ENCODE measurements around the gene PLA2G4A.

The PLA2G4A gene

DNA sequence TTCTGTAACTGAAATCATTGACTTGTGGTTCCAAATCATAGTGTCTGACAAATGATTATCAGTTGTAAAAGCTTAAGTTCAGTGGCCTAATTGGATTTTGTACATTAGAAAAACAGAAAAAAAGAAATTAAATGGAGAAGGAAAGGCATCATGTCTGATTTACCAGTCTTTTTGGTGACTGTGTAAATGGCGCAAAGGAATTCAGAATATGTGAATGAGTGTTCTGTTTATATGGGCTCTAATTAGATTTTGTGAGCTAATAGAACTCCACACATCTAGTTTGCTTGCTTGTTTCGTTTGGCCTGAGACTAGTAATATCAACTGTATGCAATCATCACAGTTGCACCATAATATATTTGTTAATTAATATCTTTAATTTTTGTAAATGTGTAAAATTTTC is 151.7 kb downstream of the PLA2G4A start:
- Mint-ChIP-seq H3K9me3 (ENCODE audit: low read depth) (no peaks in the 10 kb centered on the region), H3K4me3 (no peak overlapping the region), H3K4me1 (ENCODE audit: low read depth) (no peaks in the 10 kb centered on the region), H3K36me3 (no peaks in the 10 kb centered on the region), H3K27me3 (no peaks in the 10 kb centered on the region), H3K27ac (no peak overlapping the region)

DNA sequence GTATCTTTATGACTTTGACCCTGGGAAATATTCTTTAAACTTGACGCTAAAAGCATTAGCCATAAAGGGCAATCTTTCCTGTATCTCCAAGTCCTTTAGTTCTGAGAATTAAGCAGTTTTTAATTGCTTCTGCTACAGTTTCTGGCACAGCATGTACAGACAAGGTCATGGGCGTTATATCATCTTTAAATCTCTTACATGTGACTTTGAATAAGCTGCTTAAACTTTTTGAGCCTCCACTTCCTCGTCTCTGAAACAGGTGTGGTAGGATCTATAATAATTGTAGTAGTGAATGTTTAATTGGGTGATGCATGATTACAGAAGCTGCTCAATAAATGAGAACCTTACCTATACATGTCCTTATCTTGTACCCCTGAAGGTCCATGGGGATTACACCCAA is 153.4 kb downstream of the PLA2G4A start:
- no peaks in the 10 kb centered on the region for H3K4me1 Mint-ChIP-seq (ENCODE audit: low read depth)
- no peak overlapping the region for H3K27ac Mint-ChIP-seq
- H3K9me3 Mint-ChIP-seq (ENCODE audit: low read depth) = no peaks in the 10 kb centered on the region
- H3K27me3 Mint-ChIP-seq = peaks cover 2% of the 10 kb centered on the region
- H3K4me3 Mint-ChIP-seq = no peak overlapping the region
- no peaks in the 10 kb centered on the region for H3K36me3 Mint-ChIP-seq

DNA sequence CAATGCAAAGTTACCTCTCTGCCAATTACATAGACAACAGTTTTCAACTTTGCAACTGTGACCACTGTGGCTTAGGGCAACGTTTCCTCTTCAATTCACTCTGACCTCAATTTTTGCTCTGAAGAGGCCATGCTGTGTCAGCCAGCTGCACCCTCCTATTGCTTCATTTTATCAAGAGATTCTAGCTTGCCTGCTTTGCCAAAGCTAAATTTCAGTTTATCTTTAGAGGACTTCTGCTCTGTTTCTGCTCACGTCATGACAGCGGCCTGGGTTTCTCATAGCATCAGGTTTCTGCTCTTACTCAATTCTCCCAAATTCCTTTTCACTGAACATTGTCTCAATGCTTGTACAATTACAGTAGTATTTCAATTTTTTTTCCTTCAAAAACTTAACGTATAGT is 154.6 kb downstream of the PLA2G4A start:
- Mint-ChIP-seq H3K27ac (no peak overlapping the region), H3K9me3 (ENCODE audit: low read depth) (no peaks in the 10 kb centered on the region), H3K4me3 (no peak overlapping the region), H3K4me1 (ENCODE audit: low read depth) (no peaks in the 10 kb centered on the region), H3K36me3 (no peaks in the 10 kb centered on the region), H3K27me3 (peaks cover 2% of the 10 kb centered on the region)

DNA sequence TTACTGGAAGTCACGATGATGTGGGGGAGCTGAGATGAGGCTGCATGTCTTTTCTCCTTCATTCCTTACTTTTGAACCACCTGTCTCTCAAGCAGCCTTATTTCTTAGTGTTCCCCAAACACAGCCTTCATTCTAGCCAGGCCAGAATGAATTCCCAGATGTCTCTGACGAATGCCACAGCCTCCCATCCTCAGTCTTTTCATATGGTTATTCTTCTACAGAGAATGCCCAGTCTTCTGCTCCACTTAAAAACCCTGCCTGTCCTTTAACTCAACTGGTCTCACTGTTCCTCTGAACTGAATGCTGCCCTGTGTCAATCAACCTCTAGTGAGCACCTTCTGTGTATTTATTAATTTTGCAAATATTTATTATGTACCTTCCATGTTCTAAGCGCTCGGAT is 156.2 kb downstream of the PLA2G4A start:
- H3K27me3 Mint-ChIP-seq = peaks cover 2% of the 10 kb centered on the region
- no peaks in the 10 kb centered on the region for H3K9me3 Mint-ChIP-seq (ENCODE audit: low read depth)
- H3K4me1 Mint-ChIP-seq (ENCODE audit: low read depth) = no peaks in the 10 kb centered on the region
- no peaks in the 10 kb centered on the region for H3K36me3 Mint-ChIP-seq
- H3K4me3 Mint-ChIP-seq = no peak overlapping the region
- no peak overlapping the region for H3K27ac Mint-ChIP-seq

DNA sequence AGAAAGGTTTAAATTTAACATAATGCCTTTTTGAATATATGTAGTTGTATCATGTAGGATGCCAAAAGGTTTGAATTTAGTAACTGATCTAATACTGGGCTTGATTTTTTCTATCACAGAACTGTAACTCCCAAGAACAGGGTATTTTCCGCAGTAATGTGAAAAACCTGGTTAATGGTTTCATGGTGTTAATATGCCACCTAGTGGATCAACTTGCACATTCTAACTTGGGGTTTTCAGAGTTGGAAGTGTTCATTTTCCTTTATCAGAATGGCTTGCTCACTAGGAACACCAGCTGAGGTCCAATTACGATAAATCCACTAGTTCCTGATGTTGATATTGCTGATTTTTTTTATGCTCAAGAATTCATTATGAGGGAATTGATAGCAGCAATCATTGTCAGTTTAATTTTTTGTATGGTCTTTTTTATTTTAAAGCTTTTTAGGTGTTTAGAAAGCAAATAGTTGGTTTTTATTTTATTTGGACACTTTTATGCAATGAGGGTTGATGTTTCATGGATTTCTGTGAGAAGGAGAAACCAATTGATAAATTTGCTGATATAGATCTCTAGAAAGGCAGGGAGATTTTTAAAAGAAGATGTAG is 157.2 kb downstream of the PLA2G4A start:
- H3K9me3 Mint-ChIP-seq (ENCODE audit: low read depth) = no peaks in the 10 kb centered on the region
- no peak overlapping the region for H3K4me3 Mint-ChIP-seq
- H3K4me1 Mint-ChIP-seq (ENCODE audit: low read depth) = no peaks in the 10 kb centered on the region
- H3K27ac Mint-ChIP-seq = no peak overlapping the region
- H3K36me3 Mint-ChIP-seq = no peaks in the 10 kb centered on the region
- peaks cover 2% of the 10 kb centered on the region for H3K27me3 Mint-ChIP-seq

DNA sequence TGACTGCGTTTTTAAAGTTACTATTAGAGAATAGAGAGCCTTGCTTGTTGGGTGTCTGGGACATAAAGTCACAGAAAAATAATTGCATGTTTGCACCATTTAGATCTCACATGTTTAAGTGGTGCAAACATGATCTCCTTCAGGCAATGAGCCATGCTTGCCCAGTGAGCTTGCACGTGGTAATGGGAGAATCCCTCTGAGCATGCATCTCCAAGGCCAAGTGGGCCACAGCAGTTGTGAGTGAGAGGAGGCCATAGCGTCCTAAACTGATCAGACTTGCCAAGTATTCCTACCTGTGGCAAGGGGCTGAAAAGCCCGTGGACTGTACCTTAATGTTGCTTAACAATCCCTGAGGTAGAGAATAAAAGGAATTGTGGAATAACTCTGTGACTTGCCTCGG is 158.3 kb downstream of the PLA2G4A start:
- Mint-ChIP-seq H3K4me3 (no peak overlapping the region), H3K36me3 (no peaks in the 10 kb centered on the region), H3K27ac (no peak overlapping the region), H3K27me3 (peaks cover 2% of the 10 kb centered on the region), H3K9me3 (ENCODE audit: low read depth) (no peaks in the 10 kb centered on the region), H3K4me1 (ENCODE audit: low read depth) (no peaks in the 10 kb centered on the region)

DNA sequence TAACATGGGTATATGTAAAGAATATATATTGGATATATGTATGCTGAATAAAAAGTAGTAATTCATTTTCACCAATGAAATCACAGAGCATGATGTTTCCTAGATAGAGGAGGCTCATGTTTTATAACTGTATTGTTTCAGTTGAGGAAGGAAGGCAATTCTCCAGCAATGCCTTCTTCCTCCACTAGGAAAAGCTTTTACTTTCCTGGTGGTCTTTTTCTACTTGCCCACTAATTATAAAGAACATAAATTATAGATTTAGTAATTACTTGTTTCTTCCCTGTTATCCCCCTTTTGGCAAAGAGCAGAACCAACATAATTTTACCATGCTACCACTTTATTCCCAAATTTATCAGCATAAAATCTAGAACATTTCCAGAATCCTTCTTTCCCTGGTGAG is 159.0 kb downstream of the PLA2G4A start:
- Mint-ChIP-seq H3K36me3 (no peaks in the 10 kb centered on the region), H3K27ac (no peak overlapping the region), H3K4me1 (ENCODE audit: low read depth) (no peaks in the 10 kb centered on the region), H3K4me3 (no peak overlapping the region), H3K27me3 (peaks cover 2% of the 10 kb centered on the region), H3K9me3 (ENCODE audit: low read depth) (no peaks in the 10 kb centered on the region)

DNA sequence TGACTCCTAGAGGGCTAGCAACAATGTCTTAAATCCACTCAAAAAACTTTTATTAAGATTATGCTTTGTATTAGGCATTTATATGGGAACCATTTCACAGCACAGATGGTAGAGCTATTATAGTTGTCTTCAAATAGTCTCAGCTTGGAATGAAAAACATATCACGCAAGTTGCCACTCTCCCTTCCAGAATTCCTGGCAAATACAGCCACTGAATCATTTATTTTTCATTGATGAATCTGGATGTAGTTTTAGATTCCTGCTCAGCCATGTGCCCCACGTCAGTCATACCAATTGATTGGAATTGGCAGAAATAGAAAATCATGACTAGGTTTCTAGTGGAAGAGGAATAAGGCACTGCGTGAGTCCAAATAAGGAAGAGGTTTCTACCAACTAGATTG is 165.2 kb downstream of the PLA2G4A start:
- no peak overlapping the region for H3K27ac Mint-ChIP-seq
- H3K4me3 Mint-ChIP-seq = no peak overlapping the region
- H3K4me1 Mint-ChIP-seq (ENCODE audit: low read depth) = no peaks in the 10 kb centered on the region
- no peaks in the 10 kb centered on the region for H3K27me3 Mint-ChIP-seq
- no peaks in the 10 kb centered on the region for H3K36me3 Mint-ChIP-seq
- H3K9me3 Mint-ChIP-seq (ENCODE audit: low read depth) = no peaks in the 10 kb centered on the region

DNA sequence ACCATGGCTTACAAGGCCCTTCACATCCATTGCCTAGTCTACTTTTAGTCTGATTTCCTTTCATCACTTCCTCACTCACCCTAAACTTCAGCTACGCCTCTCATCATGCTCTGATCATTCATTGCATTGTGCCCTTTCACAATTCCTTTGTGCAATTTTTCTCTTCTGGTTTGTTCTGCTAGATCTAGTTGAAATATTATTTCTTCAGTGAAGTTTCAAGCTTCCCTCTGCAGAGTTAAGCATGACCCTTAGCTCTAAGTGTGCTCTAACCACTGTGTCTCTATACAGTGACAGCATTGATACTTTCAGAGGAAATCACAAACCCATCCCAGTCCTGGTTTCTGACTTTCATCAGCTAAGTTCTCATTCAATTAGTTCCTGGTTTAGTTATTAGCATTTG is 166.1 kb downstream of the PLA2G4A start:
- peaks cover 1% of the 10 kb centered on the region for H3K27me3 Mint-ChIP-seq
- H3K9me3 Mint-ChIP-seq (ENCODE audit: low read depth) = no peaks in the 10 kb centered on the region
- no peaks in the 10 kb centered on the region for H3K36me3 Mint-ChIP-seq
- H3K4me3 Mint-ChIP-seq = no peak overlapping the region
- H3K4me1 Mint-ChIP-seq (ENCODE audit: low read depth) = no peaks in the 10 kb centered on the region
- no peak overlapping the region for H3K27ac Mint-ChIP-seq

DNA sequence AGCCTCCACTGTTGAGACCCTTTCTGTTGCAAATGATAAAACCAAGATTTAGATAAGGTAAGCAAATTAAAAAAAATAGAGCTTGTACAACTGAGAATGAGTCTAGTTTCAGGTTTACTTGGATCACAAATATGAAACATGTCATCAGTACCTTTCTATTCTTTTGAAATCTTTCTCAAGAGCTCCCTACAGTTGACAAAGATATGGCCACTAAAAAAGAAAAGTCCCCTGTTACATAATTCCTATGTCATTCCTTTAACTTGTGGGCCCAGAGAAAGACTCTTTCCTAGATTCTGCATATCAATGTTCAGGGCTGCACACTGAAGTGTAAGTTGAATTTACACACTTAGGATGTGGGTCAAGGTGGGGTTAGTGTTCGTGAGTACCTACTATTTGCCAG is 168.1 kb downstream of the PLA2G4A start:
- Mint-ChIP-seq H3K36me3 (no peaks in the 10 kb centered on the region), H3K27ac (no peak overlapping the region), H3K27me3 (peaks cover 6% of the 10 kb centered on the region), H3K9me3 (ENCODE audit: low read depth) (no peaks in the 10 kb centered on the region), H3K4me1 (ENCODE audit: low read depth) (no peaks in the 10 kb centered on the region), H3K4me3 (no peak overlapping the region)

DNA sequence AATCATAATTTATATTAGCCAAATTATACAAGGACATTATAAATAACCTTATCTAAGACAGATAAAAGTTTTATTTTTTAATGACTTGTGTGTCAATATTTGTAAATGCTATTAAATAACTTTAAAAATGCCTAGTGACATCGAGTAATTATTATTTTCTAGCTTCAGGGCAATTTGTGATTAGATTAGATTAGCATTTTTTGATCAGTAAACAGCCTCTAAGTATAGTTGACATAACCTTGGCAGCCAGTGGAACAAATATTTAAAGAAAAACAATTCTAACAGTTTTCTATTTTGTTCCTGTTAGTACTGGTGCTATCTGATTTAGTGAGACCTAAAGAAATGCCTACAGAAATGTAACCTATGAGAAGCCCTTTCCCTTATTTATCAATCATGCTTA is 169.1 kb downstream of the PLA2G4A start:
- H3K36me3 Mint-ChIP-seq = no peaks in the 10 kb centered on the region
- no peak overlapping the region for H3K4me3 Mint-ChIP-seq
- H3K4me1 Mint-ChIP-seq (ENCODE audit: low read depth) = no peaks in the 10 kb centered on the region
- no peaks in the 10 kb centered on the region for H3K9me3 Mint-ChIP-seq (ENCODE audit: low read depth)
- no peak overlapping the region for H3K27ac Mint-ChIP-seq
- peaks cover 6% of the 10 kb centered on the region for H3K27me3 Mint-ChIP-seq

DNA sequence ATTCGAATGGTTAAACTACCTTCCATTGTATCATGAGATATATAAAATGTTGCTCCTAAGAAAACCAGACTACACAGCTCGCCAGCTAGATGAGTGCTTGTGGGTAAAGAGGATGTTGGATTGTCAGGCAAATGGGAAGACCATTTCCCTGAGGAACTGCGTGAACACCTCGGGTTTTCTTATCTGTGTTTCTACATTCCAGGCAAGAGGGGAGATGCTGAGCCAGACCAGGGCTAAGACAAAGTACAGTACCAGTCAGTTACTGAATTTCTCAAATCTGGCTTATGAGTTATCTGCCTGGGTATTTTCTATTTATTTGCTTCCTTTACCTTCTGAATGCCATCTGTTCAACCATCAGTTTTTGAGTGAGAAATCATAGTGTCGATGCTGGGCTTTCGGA is 170.8 kb downstream of the PLA2G4A start:
- Mint-ChIP-seq H3K9me3 (ENCODE audit: low read depth) (no peaks in the 10 kb centered on the region), H3K36me3 (no peaks in the 10 kb centered on the region), H3K4me1 (ENCODE audit: low read depth) (no peaks in the 10 kb centered on the region), H3K27me3 (peaks cover 6% of the 10 kb centered on the region), H3K27ac (no peak overlapping the region), H3K4me3 (no peak overlapping the region)

DNA sequence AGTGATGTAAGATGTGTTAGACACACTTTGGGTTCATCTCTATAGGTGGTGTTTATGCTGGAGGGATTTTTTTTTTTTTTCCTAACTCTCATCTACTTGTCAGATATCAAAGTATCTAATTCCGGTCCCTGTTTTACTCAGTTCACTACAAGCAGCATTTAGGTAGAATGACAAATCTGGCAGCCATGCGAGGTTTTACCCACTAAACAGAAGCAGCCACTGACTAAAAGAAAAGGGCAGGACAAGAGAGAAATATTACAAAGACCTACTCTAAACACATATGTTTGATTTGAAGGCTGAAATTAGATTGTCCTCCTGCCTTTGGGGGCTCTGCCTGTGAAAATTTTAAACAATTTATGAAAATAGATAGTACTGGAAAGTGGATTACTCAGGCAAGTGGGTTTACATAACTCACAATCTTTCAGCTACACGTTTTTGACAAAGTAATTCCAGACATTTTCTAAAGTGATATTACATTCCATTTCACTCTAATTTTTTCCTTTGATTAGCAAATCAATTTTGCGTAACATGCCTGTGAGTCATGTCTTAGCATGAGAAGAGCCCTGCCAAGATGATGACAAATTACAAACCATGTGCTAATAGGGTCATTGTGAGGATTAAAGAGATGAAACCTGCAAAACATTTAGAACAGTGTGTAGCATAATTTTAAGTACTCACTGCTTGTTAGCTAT is 172.6 kb downstream of the PLA2G4A start:
- Mint-ChIP-seq H3K9me3 (ENCODE audit: low read depth) (no peaks in the 10 kb centered on the region), H3K27me3 (peaks cover 6% of the 10 kb centered on the region), H3K4me3 (no peak overlapping the region), H3K36me3 (no peaks in the 10 kb centered on the region), H3K27ac (no peak overlapping the region), H3K4me1 (ENCODE audit: low read depth) (no peaks in the 10 kb centered on the region)

DNA sequence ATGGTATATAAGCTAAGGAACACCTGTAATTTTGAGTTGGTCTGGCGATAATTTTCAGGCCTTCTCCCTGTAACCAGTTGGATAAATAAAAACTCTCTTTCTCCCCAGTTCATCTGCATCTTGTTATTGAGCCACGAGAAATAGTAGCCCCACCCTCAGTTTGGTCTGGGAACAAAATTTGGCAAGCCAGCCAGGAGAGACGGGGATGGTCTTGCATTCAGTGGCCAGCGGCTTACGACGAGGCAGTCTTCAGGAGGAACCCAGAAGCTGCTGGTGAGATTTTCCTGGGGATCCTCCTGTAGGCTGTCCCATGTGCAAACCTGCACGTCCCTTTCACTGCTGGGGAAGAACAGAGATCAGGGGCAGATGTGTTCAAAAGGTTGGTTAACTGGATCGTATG is 174.6 kb downstream of the PLA2G4A start:
- Mint-ChIP-seq H3K27me3 (peaks cover 6% of the 10 kb centered on the region), H3K9me3 (ENCODE audit: low read depth) (no peaks in the 10 kb centered on the region), H3K27ac (no peak overlapping the region), H3K4me3 (no peak overlapping the region), H3K4me1 (ENCODE audit: low read depth) (no peaks in the 10 kb centered on the region), H3K36me3 (no peaks in the 10 kb centered on the region)

DNA sequence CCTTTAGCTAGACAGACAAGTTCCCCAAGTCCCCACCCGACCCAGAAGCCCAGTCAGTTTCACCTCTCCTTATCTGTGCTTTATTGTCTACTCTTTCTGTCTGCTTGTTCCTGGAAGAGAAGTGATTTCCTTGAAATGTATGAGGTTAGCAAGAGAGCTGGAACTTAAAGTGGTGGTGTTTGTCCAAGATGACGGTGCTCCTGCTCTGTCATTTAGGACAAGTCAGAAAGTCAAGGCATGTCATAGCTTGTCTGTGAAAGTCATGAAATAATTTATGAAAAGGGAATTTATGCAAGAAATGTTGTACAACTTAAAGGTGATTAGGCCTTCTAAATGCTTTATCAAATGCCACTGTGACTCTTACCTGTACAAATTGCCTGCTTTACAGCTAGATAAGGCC is 178.1 kb downstream of the PLA2G4A start:
- no peaks in the 10 kb centered on the region for H3K27me3 Mint-ChIP-seq
- H3K4me1 Mint-ChIP-seq (ENCODE audit: low read depth) = no peaks in the 10 kb centered on the region
- H3K36me3 Mint-ChIP-seq = no peaks in the 10 kb centered on the region
- no peak overlapping the region for H3K4me3 Mint-ChIP-seq
- H3K27ac Mint-ChIP-seq = no peak overlapping the region
- H3K9me3 Mint-ChIP-seq (ENCODE audit: low read depth) = no peaks in the 10 kb centered on the region

DNA sequence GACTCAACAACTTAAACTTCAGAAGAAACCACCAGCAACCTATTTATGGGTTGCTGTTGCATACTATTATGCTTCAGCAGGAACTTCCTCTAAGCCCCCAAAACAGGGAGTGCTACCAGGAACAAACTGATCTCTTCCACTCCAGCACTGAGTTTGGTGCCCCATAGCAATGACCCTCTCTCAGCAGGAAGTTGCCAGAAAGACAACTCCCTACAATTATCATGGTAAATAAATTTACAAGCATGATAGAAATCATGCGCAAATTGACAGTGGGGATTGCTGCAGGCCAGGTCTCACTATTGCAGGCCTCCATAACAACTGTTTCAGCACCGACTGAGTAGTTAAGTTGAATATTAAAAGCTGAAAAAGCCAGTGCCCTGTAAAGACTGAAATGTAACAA is 180.6 kb downstream of the PLA2G4A start:
- Mint-ChIP-seq H3K27me3 (no peaks in the 10 kb centered on the region), H3K9me3 (ENCODE audit: low read depth) (no peaks in the 10 kb centered on the region), H3K27ac (no peak overlapping the region), H3K36me3 (no peaks in the 10 kb centered on the region), H3K4me1 (ENCODE audit: low read depth) (no peaks in the 10 kb centered on the region), H3K4me3 (no peak overlapping the region)

Data from activated naive CD8-positive, alpha-beta T cell (primary cell).